VCaP (cell line): Measurements from ENCODE around the gene DAP.

Source experiments
- H3K27ac ChIP-seq: fragments of 450-650 bp; 2 replicates; pipeline ENCODE4 v1.5.1; 2017
- CTCF ChIP-seq: fragments of 450-650 bp; conservative IDR thresholded peaks from 2 replicates; pipeline ENCODE4 v1.5.1; 2017; ENCODE audit warnings: mild to moderate bottlenecking, moderate library complexity

DAP gene

GRCh38 chr5:10684303-10685086, 76.5 kb downstream of the DAP start:
- TF ChIP-seq CTCF = no peak
- no peak overlapping the region for H3K27ac ChIP-seq

- H3K27ac ChIP-seq = no peak overlapping the region
- no peak for TF ChIP-seq CTCF
Measured at GRCh38 chr5:10682801-10683525, 78.1 kb downstream of the DAP start.

- no peak for TF ChIP-seq CTCF
- H3K27ac ChIP-seq = no peak overlapping the region
Measured at GRCh38 chr5:10681731-10682679, 79.0 kb downstream of the DAP start.

- TF ChIP-seq CTCF = no peak
- H3K27ac ChIP-seq = no peak overlapping the region
Measured at GRCh38 chr5:10680876-10681481, 80.1 kb downstream of the DAP start.

GRCh38 chr5:10679336-10679988, 81.6 kb downstream of the DAP start:
- H3K27ac ChIP-seq = no peak overlapping the region
- TF ChIP-seq CTCF = no peak

GRCh38 chr5:10678244-10678643, 82.8 kb downstream of the DAP start:
- no peak for TF ChIP-seq CTCF
- H3K27ac ChIP-seq = no peak overlapping the region
